PC-3 (cell line): ENCODE measurements around the gene WDR82.

Source experiments
- CTCF ChIP-seq: fragments of 300-600 bp; sonication (generic); conservative IDR thresholded peaks from 2 replicates; pipeline ENCODE4 v1.5.1; 2017; ENCODE audit warnings: antibody characterized with exemption, low read depth, mild to moderate bottlenecking, low read length
- EZH2 ChIP-seq: fragments of 300-600 bp; sonication (generic); IDR thresholded peaks from one replicate; pipeline ENCODE4 v1.6.1; 2017; ENCODE audit warnings: antibody characterized with exemption, mild to moderate bottlenecking, low read length; ENCODE audit not compliant: unreplicated experiment

- no peak for TF ChIP-seq CTCF
- no peak for TF ChIP-seq EZH2
Observed at GRCh38 chr3:52215351-52215750, 63.1 kb downstream of the WDR82 start.
